IMR-90 (cell line): ENCODE data around the gene BPGM. TPM values are rescaled to one million over a fixed set of nuclear protein-coding genes. Genes with fewer than 3 reads are reported as not detected.
A peak's percentile ranks its signal among the peaks of the same experiment; 100 is the strongest.

ENCODE experiments used
- ATAC-seq: fragments of 200-7000 bp; cut with Tn5 transposase; 2 replicates; pipeline ENCODE4 v1.9.1; 2020; ENCODE audit warnings: low read depth, mild to moderate bottlenecking, moderate library complexity
- BruUV-seq: library from RNA; stranded (reverse); fragments of 400-500 nt; replicated peaks from 2 replicates; lab custom pipeline; 2021; lab: Mats Ljungman, UMichigan
- CTCF ChIA-PET: fragments of 300-600 bp; formaldehyde crosslinking; extraction: SDS; loops from one replicate; lab custom pipeline; 2021; ENCODE audit warnings: antibody characterized with exemption; lab: Yijun Ruan, JAX
- POLR2A ChIA-PET: fragments of 300-600 bp; sonication (Branson Sonifier 250); formaldehyde crosslinking; loops from one replicate; lab custom pipeline; 2022; ENCODE audit warnings: antibody characterized with exemption; ENCODE audit not compliant: unreplicated experiment; lab: Charles Lee
- DNase-seq: peaks from one replicate; pipeline ENCODE4 v3.0.0; 2013
- H2AFZ ChIP-seq: replicated peaks from 2 replicates; pipeline ENCODE3; 2013; ENCODE audit warnings: low read length, mild to moderate bottlenecking; ENCODE audit not compliant: poor library complexity
- H2AK5ac ChIP-seq: 2 replicates; pipeline ENCODE4 v1.6.1; 2013; ENCODE audit warnings: low read depth, low read length, inconsistent platforms
- H2AK9ac ChIP-seq: replicated peaks from 2 replicates; pipeline ENCODE3; 2013; ENCODE audit warnings: mild to moderate bottlenecking, low read depth, low read length, moderate library complexity; ENCODE audit not compliant: poor library complexity
- H2BK120ac ChIP-seq: 2 replicates; pipeline ENCODE4 v1.6.1; 2013; ENCODE audit warnings: low read depth, low read length, inconsistent platforms
- H2BK15ac ChIP-seq: 3 replicates; pipeline ENCODE4 v1.6.1; 2013; ENCODE audit warnings: low read depth, low read length, inconsistent platforms
- H2BK20ac ChIP-seq: 2 replicates; pipeline ENCODE4 v1.6.1; 2013; ENCODE audit warnings: low read depth, mild to moderate bottlenecking, inconsistent platforms, low read length, moderate library complexity
- H2BK5ac ChIP-seq: 2 replicates; pipeline ENCODE4 v1.6.1; 2013; ENCODE audit warnings: mild to moderate bottlenecking, low read depth, low read length, inconsistent platforms; ENCODE audit not compliant: poor library complexity, severe bottlenecking
- H3K14ac ChIP-seq: replicated peaks from 2 replicates; pipeline ENCODE4 v1.6.1; 2013; ENCODE audit warnings: low read depth, low read length, inconsistent platforms
- H3K18ac ChIP-seq: 2 replicates; pipeline ENCODE4 v1.6.1; 2013; ENCODE audit warnings: low read depth, low read length, control low read depth
- H3K23ac ChIP-seq: 2 replicates; pipeline ENCODE4 v1.6.1; 2013; ENCODE audit warnings: low read depth, low read length, inconsistent platforms
- H3K27ac ChIP-seq: 2 replicates; pipeline ENCODE4 v1.5.1; 2013; ENCODE audit warnings: mild to moderate bottlenecking, control low read depth, low read length; ENCODE audit not compliant: insufficient read depth
- H3K27me3 ChIP-seq: 2 replicates; pipeline ENCODE4 v1.6.1; 2013; ENCODE audit warnings: low read length; ENCODE audit not compliant: control insufficient read depth, insufficient read depth
- H3K36me3 ChIP-seq: 2 replicates; pipeline ENCODE4 v1.6.1; 2013; ENCODE audit warnings: low read length, mixed read lengths; ENCODE audit not compliant: control insufficient read depth, insufficient read depth
- H3K4ac ChIP-seq: 2 replicates; pipeline ENCODE4 v1.6.1; 2013; ENCODE audit warnings: low read depth, low read length, inconsistent platforms
- H3K4me1 ChIP-seq: 2 replicates; pipeline ENCODE4 v1.6.1; 2013; ENCODE audit warnings: low read length, mixed read lengths; ENCODE audit not compliant: control insufficient read depth, insufficient read depth
- H3K4me2 ChIP-seq: 2 replicates; pipeline ENCODE4 v1.6.1; 2013; ENCODE audit warnings: low read depth, mild to moderate bottlenecking, control low read depth, low read length, moderate library complexity
- H3K4me3 ChIP-seq: 2 replicates; pipeline ENCODE4 v1.5.1; 2013; ENCODE audit warnings: low read depth, mild to moderate bottlenecking, control low read depth, low read length, moderate library complexity; ENCODE audit not compliant: insufficient read depth
- H3K56ac ChIP-seq: 2 replicates; pipeline ENCODE4 v1.6.1; 2013; ENCODE audit warnings: low read length, inconsistent platforms; ENCODE audit not compliant: insufficient read depth; ENCODE audit errors: extremely low read depth
- H3K79me1 ChIP-seq, 2 experiments: 2 replicates each; pipeline ENCODE4 v1.6.1; 2013; ENCODE audit warnings: low read length in 2 of 2, inconsistent platforms in 1 of 2, low read depth in 1 of 2
- H3K9ac ChIP-seq: 2 replicates; pipeline ENCODE4 v1.6.1; 2013; ENCODE audit warnings: low read depth, low read length, control low read depth
- H3K9me1 ChIP-seq: 2 replicates; pipeline ENCODE4 v1.6.1; 2013; ENCODE audit warnings: low read length, inconsistent platforms; ENCODE audit not compliant: insufficient read depth
- H3K9me3 ChIP-seq: 2 replicates; pipeline ENCODE4 v1.6.1; 2013; ENCODE audit warnings: low read length; ENCODE audit not compliant: control insufficient read depth, insufficient read depth
- H4K20me1 ChIP-seq: 2 replicates; pipeline ENCODE4 v1.6.1; 2013; ENCODE audit warnings: low read length, inconsistent platforms; ENCODE audit not compliant: insufficient read depth
- H4K5ac ChIP-seq: 2 replicates; pipeline ENCODE4 v1.6.1; 2013; ENCODE audit warnings: mild to moderate bottlenecking, low read depth, low read length, control low read depth
- H4K8ac ChIP-seq, 2 experiments: 2 replicates each; pipeline ENCODE4 v1.6.1; 2013; ENCODE audit warnings: low read depth in 2 of 2, low read length in 2 of 2, control low read depth in 1 of 2, inconsistent platforms in 1 of 2
- H4K91ac ChIP-seq: 2 replicates; pipeline ENCODE4 v1.6.1; 2013; ENCODE audit warnings: low read depth, low read length, inconsistent platforms; ENCODE audit not compliant: insufficient read depth
- BHLHE40 ChIP-seq: fragments of 150-350 bp; IDR thresholded peaks from 2 replicates; pipeline ENCODE4 v1.6.1; 2016; ENCODE audit warnings: mild to moderate bottlenecking, low read depth, low read length
- CEBPB ChIP-seq: IDR thresholded peaks from 2 replicates; pipeline ENCODE4 v1.6.1; 2012; ENCODE audit warnings: low read depth, low read length, improper control_type of control experiment
- CHD1 ChIP-seq: IDR thresholded peaks from 2 replicates; pipeline ENCODE4 v1.6.1; 2012; ENCODE audit warnings: low read depth, low read length, improper control_type of control experiment
- ELK1 ChIP-seq: fragments of 150-350 bp; IDR thresholded peaks from 2 replicates; pipeline ENCODE4 v1.6.1; 2016; ENCODE audit warnings: low read depth, mild to moderate bottlenecking, low read length, moderate library complexity, borderline replicate concordance
- FOS ChIP-seq: fragments of 150-350 bp; IDR thresholded peaks from 2 replicates; pipeline ENCODE4 v1.6.1; 2016; ENCODE audit warnings: low read depth, low read length
- MAFK ChIP-seq: IDR thresholded peaks from 2 replicates; pipeline ENCODE4 v1.6.1; 2012; ENCODE audit warnings: low read depth, low read length, improper control_type of control experiment
- MAZ ChIP-seq: IDR thresholded peaks from 2 replicates; pipeline ENCODE4 v1.6.1; 2012; ENCODE audit warnings: low read depth, mild to moderate bottlenecking, low read length, improper control_type of control experiment, moderate library complexity, borderline replicate concordance
- MXI1 ChIP-seq: IDR thresholded peaks from 2 replicates; pipeline ENCODE4 v1.6.1; 2012; ENCODE audit warnings: low read depth, mild to moderate bottlenecking, low read length, moderate library complexity, borderline replicate concordance
- NFE2L2 ChIP-seq: fragments of 150-350 bp; IDR thresholded peaks from 2 replicates; pipeline ENCODE4 v1.6.1; 2016; ENCODE audit warnings: low read depth, mild to moderate bottlenecking, low read length
- POLR2A ChIP-seq: IDR thresholded peaks from 2 replicates; pipeline ENCODE4 v1.6.1; 2012; ENCODE audit warnings: mild to moderate bottlenecking, low read depth, low read length
- RAD21 ChIP-seq: IDR thresholded peaks from 2 replicates; pipeline ENCODE4 v1.6.1; 2012; ENCODE audit warnings: low read length, improper control_type of control experiment
- RCOR1 ChIP-seq: IDR thresholded peaks from 2 replicates; pipeline ENCODE4 v1.6.1; 2012; ENCODE audit warnings: mild to moderate bottlenecking, low read length, improper control_type of control experiment; ENCODE audit not compliant: insufficient replicate concordance
- RFX5 ChIP-seq: IDR thresholded peaks from 2 replicates; pipeline ENCODE4 v1.8.0; 2012; ENCODE audit warnings: low read depth, mild to moderate bottlenecking, low read length, moderate library complexity
- SMC3 ChIP-seq: fragments of 150-350 bp; IDR thresholded peaks from 2 replicates; pipeline ENCODE4 v1.6.1; 2016; ENCODE audit warnings: low read depth, mild to moderate bottlenecking, antibody characterized with exemption, low read length, moderate library complexity
- WGBS, 2 experiments: methylation state at CpG; one replicate each; pipeline versions ENCODE4 v1.1.5 to v1.1.7; 2013; ENCODE audit warnings: missing lambda C conversion rate in 2 of 2; ENCODE audit not compliant: insufficient read length in 1 of 2; ENCODE audit errors: extremely low coverage in 2 of 2; 5-methylcytosine and 5-hydroxymethylcytosine counted together
- dilution Hi-C: fragments of 300-500 bp; cut with HindIII; formaldehyde crosslinking; loops from one replicate; pipeline ENCODE4 v1.14.3; 2018; ENCODE audit warnings: low sequenced_read_pairs; ENCODE audit not compliant: unreplicated experiment
- in situ Hi-C: fragments of 300-500 bp; cut with MboI; formaldehyde crosslinking; loops from 3 replicates; pipeline ENCODE4 v1.14.3; 2019; ENCODE audit warnings: low sequenced_read_pairs, inconsistent platforms, mixed read lengths
- intact Hi-C: fragments of 100-400 bp; cut with micrococcal nuclease; formaldehyde crosslinking; loops from 2 replicates; pipeline ENCODE4 v1.10.0; 2022
- polyA plus RNA-seq, 3 experiments: library from polyadenylated mRNA; depleted of rRNA; stranded (reverse); fragments of >200 nt; gene quantifications; 2 replicates each; pipeline ENCODE4 v1.2.3, GENCODE V29; 2012; ENCODE audit warnings: low replicate concordance in 1 of 3
- total RNA-seq: library from RNA; depleted of rRNA; stranded (reverse); fragments of >200 nt; gene quantifications from 2 replicates; pipeline ENCODE4 v1.2.3, GENCODE V29; 2012
- TF ChIP-seq, protein P1 (sequence below): conservative IDR thresholded peaks from 2 replicates; pipeline ENCODE4 v1.5.1; 2012; ENCODE audit warnings: mild to moderate bottlenecking, low read depth, low read length, improper control_type of control experiment
- TF ChIP-seq, protein P2 (sequence below): fragments of 150-350 bp; IDR thresholded peaks from 2 replicates; pipeline ENCODE4 v1.6.1; 2017; ENCODE audit warnings: mild to moderate bottlenecking, antibody characterized with exemption, low read length, low read depth

The BPGM gene
- total and polyA plus RNA-seq, 2 of the 4 experiments (the other 2 are of a cell fraction): 18.8 to 20.0 TPM

DNA sequence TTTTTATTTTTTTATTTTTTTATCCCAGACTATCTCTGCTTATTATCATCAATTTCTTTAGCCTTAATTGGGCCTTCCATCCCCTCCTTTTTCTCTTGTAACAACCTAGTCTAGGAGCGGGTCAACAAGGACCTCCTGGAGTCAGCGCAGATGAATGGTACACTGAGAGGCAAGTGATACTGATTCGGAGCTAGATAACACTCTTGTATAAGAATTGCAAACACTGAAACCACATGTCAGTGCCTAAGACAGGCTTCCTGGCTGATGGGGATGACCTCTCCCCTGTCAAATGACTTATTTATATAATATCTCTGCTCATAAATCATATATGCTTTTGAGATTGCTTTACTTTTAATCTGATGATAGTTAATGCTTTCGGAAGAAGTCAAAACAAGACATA, 22.7 kb downstream of the BPGM start:
- no TSS peak for BruUV-seq
- H3K27ac ChIP-seq: no peak overlapping the region

More for the DNA sequence above, 22.7 kb downstream of the BPGM start:
- H2BK15ac ChIP-seq: peak overlapping the region; percentile 58; the same call in 1 of the 3 replicates
- H3K9me1 ChIP-seq: peaks cover 8% of the 10 kb centered on the region
- peaks cover 6% of the 10 kb centered on the region; the same call in 1 of the 2 replicates for H4K20me1 ChIP-seq
- dilution Hi-C loops (no loop called here), intact Hi-C loops (no loop called here), in situ Hi-C loops (no loop called here)
- H3K4ac ChIP-seq: peak overlapping the region; percentile 80
- H3K23ac ChIP-seq: peak overlapping the region; percentile 91
- DNase-seq: no peak
- no peaks in the 10 kb centered on the region for H3K9me3 ChIP-seq
- H2BK5ac ChIP-seq: peak overlapping the region; percentile 58
- H3K4me1 ChIP-seq: peaks cover 12% of the 10 kb centered on the region
- ChIA-PET POLR2A (no interaction called here), CTCF (no interaction called here)
- H2BK120ac ChIP-seq: peak overlapping the region; percentile 91
- H3K36me3 ChIP-seq: no peaks in the 10 kb centered on the region
- no peaks in the 10 kb centered on the region for H3K27me3 ChIP-seq
- peak overlapping the region; percentile 82 for H3K14ac ChIP-seq
- no peak overlapping the region; the same call in 1 of the 2 replicates for H3K56ac ChIP-seq
- H2BK20ac ChIP-seq: peak overlapping the region; percentile 83
- H3K18ac ChIP-seq: peak overlapping the region; percentile 58; the same call in 1 of the 2 replicates
- H3K9ac ChIP-seq: no peak overlapping the region
- no peak overlapping the region; the same call in 1 of the 2 replicates for H4K5ac ChIP-seq
- ATAC-seq: peak; percentile 25
- peaks cover 20 to 50% of the 10 kb centered on the region in 2 experiments; a peak in 3 of 4 replicates for H3K79me1 ChIP-seq
- no peak overlapping the region for H3K4me3 ChIP-seq
- no peak overlapping the region for H2AFZ ChIP-seq
- H4K91ac ChIP-seq: peak overlapping the region; percentile 67
- H2AK5ac ChIP-seq: peak overlapping the region; percentile 83
- WGBS, 2 experiments: no CpG with 5 or more reads among the region's 4 CpGs
- H4K8ac ChIP-seq: peak overlapping the region in 1 of 2 experiments; percentile 57; a peak in 1 of 4 replicates
- no peak overlapping the region for H2AK9ac ChIP-seq
- peak overlapping the region; percentile 60 for H3K4me2 ChIP-seq
- TF ChIP-seq FOS: no peak
- TF ChIP-seq ELK1: no peak
- no peak for TF ChIP-seq RFX5
- TF ChIP-seq MAZ: no peak
- TF ChIP-seq RCOR1: no peak
- TF ChIP-seq, protein P1, sequence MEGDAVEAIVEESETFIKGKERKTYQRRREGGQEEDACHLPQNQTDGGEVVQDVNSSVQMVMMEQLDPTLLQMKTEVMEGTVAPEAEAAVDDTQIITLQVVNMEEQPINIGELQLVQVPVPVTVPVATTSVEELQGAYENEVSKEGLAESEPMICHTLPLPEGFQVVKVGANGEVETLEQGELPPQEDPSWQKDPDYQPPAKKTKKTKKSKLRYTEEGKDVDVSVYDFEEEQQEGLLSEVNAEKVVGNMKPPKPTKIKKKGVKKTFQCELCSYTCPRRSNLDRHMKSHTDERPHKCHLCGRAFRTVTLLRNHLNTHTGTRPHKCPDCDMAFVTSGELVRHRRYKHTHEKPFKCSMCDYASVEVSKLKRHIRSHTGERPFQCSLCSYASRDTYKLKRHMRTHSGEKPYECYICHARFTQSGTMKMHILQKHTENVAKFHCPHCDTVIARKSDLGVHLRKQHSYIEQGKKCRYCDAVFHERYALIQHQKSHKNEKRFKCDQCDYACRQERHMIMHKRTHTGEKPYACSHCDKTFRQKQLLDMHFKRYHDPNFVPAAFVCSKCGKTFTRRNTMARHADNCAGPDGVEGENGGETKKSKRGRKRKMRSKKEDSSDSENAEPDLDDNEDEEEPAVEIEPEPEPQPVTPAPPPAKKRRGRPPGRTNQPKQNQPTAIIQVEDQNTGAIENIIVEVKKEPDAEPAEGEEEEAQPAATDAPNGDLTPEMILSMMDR: no peak
- TF ChIP-seq, protein P2, sequence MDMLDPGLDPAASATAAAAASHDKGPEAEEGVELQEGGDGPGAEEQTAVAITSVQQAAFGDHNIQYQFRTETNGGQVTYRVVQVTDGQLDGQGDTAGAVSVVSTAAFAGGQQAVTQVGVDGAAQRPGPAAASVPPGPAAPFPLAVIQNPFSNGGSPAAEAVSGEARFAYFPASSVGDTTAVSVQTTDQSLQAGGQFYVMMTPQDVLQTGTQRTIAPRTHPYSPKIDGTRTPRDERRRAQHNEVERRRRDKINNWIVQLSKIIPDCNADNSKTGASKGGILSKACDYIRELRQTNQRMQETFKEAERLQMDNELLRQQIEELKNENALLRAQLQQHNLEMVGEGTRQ: no peak
- TF ChIP-seq MAFK: no peak
- no peak for TF ChIP-seq BHLHE40
- no peak for TF ChIP-seq POLR2A
- TF ChIP-seq CEBPB: no peak
- no peak for TF ChIP-seq RAD21
- TF ChIP-seq NFE2L2: no peak
- TF ChIP-seq SMC3: no peak
- no peak for TF ChIP-seq MXI1
- TF ChIP-seq CHD1: no peak
